D341Med (cell line): ENCODE measurements around the gene TGFB1I1.
"Not testable (repeated sequence)": the region's sequence is repeated elsewhere in the genome, so short reads cannot be mapped to it uniquely, and the experiment has no call there.

Experiments
- DNase-seq: peaks from one replicate; pipeline ENCODE4 v3.0.0; 2012; ENCODE audit warnings: low spot score

TGFB1I1 gene

DNA sequence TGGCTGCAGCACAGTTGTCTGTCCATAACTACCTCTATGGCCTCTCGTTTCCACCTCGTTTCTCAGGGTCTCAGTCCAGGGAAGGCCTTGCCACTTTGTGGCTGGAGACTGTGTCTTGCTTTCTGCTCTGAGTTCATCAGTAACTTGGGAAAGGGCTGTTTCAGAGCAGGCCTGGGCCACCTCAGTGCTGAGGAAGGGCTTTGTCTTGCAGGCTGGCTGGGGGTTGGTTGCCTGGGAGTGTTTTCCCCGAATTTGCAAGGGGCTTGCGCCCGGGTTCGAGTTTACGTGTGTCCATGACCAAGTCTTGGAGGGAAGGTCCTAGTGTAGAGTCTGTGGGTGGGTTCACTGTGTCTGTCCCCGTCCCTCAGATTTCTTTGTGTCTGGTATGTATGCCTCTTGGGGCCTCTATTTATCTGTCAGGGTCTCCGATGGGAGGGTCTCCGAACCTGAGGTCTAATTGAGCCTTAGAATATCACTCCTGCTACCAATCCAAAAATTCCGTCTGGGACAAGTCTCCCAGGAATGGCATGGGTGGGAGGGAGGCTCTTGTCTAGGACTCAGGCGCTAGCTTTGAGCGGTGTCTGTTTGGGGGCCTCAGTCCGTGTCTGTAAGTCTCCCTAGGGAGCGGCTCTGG, 594 bp upstream of the TGFB1I1 start:
- no peak for DNase-seq

DNA sequence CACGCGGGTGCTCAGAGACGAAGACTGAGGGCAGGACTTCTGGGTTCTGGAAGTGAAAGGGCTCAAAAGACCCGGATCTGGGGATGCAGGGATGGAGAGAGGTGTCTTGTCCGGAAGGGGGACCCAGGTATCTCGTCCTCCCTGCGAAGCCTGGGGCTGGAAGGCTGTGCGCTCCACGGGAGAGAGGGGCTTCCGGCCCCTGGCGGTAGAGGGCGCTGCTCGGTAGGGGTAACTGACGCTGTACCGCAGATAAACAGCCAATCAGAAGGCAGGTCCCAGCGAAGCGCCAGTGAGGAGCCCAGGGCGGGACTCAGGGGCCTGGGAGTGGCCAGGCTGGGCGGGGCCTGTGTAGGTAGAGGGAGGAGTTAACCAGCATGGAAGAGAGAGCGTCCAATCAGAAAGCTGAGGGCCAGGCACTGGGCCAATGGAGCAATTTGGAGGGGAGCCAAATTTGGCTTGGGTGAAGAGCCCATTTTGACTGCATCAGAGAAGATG, 804 bp downstream of the TGFB1I1 start:
- DNase-seq = peak; percentile 59

DNA sequence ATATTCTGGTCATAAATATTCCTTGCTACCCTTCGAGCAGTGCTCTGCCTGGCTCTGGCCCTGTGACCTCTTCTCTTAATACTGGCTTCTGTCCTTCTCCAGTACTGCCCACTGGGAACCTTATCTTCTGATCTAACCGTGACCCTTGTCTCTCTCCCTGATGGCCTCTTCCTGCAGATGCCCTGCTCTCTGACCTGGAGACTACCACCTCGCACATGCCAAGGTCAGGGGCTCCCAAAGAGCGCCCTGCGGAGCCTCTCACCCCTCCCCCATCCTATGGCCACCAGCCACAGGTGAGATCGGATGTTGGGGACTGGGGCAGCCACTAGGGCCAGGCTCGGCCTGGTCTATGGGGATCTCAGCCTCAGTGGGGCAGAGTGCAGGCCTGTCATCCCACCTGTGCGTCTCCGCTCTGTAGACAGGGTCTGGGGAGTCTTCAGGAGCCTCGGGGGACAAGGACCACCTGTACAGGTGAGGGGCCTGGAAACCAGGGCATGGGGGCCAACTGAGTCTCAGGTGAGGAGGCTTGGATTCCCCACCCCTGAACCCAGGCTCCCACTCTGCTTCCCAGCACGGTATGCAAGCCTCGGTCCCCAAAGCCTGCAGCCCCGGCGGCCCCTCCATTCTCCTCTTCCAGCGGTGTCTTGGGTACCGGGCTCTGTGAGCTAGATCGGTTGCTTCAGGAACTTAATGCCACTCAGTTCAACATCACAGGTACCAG, 1.5 kb downstream of the TGFB1I1 start:
- no peak for DNase-seq

DNA sequence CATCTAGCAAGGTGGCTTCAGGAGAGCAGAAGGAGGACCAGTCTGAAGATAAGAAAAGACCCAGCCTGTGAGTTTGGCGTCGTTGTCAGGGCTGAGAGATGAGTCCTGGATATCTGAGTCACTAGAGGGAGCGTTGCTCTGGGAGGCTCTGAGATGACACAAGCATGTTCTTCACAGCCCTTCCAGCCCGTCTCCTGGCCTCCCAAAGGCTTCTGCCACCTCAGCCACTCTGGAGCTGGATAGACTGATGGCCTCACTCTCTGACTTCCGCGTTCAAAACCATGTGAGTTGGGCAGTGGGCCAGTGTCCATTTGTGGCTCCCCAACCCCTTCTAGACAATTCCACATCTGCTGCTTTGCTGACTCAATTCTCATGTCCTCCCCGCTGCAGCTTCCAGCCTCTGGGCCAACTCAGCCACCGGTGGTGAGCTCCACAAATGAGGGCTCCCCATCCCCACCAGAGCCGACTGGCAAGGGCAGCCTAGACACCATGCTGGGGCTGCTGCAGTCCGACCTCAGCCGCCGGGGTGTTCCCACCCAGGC, 2.3 kb downstream of the TGFB1I1 start:
- no peak for DNase-seq

DNA sequence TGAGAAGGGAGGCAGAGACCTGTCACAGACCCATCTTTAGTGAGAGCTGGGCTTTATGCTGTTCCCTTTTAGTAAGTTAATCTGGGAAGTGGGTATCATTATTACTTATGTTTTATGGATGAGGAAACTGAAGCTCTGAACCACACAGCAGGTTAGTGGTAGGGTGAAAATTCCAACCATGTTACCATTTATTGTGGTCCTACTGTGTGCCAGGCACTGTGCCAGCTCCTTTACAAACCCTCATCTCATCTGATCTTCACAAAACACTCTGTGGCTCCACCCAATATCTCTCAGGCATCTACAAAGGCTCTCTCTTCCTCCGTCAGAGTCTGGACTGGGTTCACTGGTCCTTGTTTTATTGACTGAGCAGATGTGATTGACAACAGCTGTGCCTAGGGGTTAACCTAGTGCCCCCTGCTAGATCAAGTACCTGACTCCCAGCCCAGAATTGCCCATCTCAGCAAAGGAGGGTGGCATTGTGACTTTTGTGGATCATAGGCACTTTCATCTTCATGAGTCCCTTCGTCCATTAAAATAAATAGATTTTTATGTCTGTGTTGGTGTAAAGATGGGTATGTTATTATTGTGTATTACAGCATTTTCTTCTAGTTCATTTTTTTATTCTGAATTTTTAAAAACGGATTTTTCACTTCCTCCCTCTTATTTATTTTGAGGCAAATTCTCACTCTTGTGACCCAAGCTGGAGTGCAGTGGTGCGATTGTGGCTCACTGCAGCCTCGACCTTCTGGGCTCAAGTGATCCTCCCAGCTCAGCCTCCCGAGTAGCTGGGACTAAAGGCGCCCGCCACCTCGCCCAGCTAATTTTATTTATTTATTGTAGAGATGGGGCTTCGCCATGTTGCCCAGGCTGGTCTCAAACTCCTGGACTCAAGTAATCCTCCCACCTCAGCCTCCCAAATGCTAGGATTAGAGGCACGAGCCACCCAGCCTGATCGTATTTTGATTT, 3.1 kb downstream of the TGFB1I1 start:
- no peak for DNase-seq

DNA sequence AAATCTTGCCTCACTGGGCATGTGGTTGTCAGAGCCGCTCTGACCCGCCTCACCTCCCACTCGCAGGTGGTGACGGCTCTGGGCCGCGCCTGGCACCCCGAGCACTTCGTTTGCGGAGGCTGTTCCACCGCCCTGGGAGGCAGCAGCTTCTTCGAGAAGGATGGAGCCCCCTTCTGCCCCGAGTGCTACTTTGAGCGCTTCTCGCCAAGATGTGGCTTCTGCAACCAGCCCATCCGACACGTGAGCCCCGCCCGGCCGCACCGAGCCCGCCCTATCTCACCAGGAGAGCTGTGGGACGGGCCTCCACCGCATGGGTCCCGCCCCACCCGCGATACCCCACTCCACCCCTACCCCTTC, 4.0 kb downstream of the TGFB1I1 start:
- no peak for DNase-seq

DNA sequence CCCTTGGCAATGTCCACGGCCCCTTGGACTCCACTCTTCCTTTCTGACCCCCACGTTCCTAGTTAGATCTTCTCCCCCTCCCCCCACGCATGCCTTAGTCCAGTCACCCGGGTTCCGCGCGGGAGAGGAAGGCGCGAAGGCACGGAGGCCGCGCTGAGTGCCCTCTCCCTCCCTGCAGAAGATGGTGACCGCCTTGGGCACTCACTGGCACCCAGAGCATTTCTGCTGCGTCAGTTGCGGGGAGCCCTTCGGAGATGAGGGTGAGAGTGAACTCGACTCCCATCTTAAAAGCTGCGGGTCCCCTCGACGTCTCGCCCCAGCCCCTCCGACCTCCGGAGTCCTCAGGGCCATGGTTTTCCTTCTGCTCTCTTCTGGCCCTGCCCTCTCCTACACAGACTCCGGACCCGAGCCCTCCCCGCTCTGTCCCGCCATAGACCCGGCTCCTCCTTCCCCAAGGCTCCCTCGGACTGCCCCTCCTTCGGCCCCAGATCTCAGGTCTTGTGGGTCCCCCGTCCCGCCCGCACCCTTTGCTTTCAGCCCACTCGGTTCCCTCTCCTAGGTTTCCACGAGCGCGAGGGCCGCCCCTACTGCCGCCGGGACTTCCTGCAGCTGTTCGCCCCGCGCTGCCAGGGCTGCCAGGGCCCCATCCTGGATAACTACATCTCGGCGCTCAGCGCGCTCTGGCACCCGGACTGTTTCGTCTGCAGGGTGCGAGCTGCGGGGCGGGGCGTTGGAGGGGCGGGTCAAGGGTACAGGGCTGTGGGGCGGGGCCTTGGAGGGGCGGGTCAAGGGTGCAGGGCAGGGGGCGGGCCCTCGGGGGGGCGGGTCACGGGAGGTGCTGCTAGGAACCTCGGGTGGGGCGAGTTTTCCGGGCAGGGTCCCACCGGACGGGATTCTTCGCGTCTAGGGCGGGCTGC, 4.6 kb downstream of the TGFB1I1 start:
- DNase-seq = peak; percentile 83

DNA sequence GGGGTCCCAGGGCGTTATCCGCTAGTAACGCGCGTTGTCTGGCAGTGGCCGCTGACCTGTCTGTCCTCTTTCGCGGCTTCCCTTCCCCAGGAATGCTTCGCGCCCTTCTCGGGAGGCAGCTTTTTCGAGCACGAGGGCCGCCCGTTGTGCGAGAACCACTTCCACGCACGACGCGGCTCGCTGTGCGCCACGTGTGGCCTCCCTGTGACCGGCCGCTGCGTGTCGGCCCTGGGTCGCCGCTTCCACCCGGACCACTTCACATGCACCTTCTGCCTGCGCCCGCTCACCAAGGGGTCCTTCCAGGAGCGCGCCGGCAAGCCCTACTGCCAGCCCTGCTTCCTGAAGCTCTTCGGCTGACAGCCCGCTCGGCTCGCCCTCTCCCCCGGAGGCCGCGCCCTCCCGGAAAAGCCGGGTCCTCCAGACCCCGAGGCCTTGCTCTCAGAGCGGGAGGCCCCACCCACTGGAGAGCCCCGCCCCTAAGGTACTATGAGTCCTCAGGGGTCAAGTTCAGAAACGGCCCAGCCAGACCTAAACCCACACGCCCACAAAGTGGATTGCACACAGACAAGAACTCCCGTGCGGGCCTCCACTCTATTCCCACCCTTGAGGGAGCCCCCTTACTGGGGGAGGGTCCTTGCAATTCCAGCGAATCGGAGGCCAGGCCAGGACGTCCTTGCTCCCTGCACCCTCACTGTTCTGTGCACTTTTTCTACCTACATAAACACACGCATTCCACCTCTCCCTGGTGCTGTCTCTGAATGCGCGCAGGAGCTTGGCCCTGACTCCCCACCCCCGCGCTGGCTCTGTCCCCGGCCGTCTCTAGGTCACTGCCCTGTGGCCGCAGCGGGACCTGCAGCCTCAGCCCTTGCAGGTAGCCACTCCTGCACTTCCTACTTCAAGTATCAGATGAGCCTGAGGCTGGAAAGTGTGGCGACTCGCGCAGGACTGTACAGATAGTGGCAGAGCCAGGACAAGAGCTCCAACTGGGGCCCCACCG, 5.6 kb downstream of the TGFB1I1 start:
- peak; percentile 59 for DNase-seq

DNA sequence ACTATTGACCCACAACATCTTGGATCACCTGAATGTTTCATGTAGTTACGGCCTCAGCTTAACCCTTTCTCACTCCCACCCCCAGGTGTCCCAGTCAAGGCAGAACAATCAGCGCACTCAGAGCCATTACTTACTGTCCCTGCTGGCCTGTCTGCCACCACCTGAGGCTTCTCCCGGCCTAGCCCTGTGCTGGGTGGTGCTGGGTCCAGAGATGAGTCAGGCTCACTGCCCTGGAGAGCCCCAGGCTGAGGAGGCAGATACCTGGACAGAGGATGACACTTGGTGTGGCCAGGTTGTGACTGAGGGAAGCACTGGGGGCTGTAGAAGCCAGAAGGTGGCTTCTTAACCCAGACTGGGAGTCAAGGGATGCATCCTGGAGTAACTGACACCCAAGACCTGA, 7.0 kb downstream of the TGFB1I1 start:
- no peak for DNase-seq

DNA sequence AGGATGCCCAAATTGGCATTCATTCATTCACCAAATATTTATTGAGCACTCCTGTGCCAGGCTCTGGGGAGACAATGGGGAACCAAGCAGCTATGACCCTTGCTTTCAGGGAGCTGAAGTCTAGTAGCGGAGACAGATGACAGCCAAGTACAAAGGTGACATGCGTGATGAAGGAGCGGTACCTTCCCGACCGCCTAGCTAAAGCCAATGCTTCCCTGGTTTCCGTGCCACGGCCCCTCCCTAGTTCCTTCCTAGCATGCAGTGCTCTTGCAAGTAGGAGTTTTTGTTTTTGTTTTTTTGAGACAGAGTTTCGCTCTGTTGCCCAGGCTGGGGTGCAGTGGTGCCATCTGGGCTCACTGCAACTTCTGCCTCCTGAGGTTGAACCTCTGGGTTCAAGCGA, 7.8 kb downstream of the TGFB1I1 start:
- DNase-seq = no peak

DNA sequence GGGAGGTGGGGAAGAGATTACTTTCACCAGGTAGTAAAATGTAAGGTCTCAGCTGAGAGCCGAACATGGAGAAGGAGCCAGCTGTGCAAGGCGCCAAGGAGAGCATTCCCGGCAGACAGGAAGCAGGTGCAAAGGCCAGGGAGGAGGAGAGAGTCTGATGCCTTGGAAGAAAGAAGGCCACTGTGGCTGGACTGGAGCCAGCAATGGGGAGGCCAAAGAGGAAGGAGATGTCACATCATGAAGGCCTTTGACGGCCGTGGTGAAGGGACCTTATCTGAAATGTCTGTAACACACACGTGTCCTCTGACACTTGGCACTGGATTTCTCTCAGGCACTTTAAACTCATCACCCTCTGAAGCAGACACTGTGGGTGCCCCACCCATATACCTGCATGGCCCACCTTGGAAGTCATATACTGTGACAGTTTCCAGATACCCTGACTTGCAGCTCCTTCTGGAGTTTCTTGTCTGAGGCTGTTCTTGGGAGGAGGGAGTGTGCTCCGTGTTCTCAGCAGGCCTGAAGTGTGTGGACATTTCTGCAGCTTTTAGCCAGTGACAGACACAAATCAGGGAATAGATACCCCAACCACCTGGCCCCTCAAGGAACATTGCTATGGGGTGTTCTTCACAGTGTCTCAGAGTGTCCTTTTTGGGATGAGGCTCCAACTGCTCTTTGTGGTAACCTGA, 9.0 kb downstream of the TGFB1I1 start:
- DNase-seq = no peak

DNA sequence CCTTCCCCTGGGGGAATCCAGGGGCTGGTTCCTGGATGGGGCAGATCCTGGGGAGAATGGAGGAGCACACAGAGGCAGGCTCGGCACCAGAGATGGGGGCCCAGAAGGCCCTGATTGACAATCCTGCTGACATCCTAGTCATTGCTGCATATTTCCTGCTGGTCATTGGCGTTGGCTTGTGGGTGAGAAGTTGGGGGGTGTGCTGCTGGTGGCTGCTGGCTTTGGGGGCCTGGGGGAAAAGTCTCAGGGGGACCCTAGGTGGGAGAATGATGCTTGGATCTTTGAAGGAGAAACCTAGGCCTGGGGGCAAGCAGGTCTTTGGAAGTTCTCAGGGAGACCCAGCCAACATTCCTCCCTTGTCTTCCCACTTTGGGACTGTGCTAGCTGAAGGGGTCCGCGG, 11.1 kb downstream of the TGFB1I1 start, which contains the start of gene SLC5A2:
Gene SLC5A2, plus strand, starts transcription at position 43 of the 400 bp plus-strand sequence. Its CDS starts 14 bp downstream, at position 57.
- DNase-seq = no peak

DNA sequence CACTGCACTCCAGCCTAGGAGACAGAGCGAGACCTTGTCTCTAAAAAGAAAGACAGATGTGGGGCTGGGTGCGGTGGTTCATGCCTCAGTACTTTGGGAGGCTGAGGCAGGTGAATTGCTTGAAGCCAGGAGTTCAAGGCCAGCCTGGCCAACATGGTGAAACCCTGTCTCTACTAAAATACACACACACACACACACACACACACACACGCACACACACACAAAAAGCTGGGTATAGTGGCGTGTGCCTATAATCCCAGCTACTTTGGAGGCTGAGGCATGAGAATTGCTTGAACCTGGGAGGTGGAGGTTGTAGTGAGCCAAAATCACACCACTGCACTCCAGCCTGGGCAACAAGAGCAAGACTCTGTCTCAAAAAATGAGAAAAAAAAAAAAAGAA, 12.1 kb downstream of the TGFB1I1 start:
- not testable (repeated sequence) for DNase-seq

DNA sequence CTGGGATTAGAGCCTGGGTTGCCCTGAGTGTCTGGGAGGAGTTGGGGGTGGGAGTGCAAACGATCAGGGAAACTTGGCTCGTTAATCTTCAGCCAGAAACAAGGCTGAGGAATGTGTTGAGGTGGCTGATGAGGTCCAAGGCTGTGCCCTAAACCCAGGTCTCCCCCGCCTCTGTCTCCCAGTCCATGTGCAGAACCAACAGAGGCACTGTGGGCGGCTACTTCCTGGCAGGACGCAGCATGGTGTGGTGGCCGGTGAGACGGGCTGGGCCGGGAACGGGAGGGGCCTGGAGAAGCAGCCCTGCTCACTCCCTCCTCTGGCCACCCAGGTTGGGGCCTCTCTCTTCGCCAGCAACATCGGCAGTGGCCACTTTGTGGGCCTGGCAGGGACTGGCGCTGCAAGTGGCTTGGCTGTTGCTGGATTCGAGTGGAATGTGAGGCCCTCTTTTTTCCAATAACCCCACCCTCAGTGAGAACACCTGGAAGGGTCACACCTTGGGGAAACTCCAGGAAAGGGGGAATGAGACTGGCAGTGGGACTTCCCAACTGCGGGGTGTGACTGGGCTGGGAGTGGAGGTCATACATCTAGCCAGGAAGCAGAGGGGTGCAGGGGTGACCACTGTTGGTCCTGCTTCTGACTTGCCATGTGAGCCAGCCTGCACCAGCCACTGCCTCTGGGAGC, 12.7 kb downstream of the TGFB1I1 start:
- no peak for DNase-seq

DNA sequence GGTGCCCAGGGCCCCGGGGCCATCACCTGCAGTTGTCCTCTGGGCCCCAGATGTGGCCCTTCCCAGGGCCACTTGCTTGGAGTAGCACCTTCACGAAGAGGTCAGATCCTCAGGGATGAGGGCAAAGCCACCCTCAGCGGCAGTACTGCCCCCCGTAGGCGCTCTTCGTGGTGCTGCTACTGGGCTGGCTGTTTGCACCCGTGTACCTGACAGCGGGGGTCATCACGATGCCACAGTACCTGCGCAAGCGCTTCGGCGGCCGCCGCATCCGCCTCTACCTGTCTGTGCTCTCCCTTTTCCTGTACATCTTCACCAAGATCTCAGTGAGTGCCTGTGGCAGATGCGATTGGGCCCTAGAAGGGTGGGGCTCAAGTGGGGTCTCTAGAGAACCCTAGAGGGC, 13.6 kb downstream of the TGFB1I1 start:
- DNase-seq = no peak

DNA sequence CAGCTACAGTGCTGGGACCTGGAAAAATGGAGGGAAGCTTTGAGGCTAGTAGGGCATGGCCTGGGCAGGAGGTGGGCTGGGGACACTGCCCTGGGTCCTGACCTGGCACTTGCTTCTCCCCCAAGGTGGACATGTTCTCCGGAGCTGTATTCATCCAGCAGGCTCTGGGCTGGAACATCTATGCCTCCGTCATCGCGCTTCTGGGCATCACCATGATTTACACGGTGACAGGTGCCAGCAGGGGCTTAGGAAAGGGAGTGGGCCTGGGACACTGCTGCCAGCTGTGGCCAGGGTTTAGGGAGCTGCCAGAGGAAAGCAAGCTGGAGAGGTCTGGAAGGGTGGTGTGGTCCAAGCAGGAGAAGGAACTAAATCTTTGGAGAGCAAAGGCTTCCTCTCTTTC, 14.1 kb downstream of the TGFB1I1 start:
- DNase-seq = no peak

DNA sequence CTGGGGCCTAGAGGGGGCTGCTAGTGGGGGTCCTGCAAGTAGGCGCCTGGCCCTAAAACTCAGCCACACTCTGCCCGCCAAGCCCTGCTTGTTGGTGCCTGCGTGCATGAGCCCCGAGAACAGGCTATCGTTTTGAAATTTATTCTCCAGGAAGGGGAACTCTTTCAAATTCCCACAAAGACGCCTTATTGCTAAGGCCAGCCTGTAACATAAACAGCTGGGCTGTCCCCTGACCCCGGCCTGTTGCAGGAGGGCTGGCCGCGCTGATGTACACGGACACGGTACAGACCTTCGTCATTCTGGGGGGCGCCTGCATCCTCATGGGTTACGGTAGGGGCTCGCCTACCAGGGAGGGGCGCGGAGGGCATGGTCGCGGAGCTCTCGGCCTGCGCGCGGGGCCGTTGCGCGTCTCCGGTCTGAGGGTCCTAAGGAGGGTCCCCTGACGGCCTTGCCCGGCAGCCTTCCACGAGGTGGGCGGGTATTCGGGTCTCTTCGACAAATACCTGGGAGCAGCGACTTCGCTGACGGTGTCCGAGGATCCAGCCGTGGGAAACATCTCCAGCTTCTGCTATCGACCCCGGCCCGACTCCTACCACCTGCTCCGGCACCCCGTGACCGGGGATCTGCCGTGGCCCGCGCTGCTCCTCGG, 15.2 kb downstream of the TGFB1I1 start:
- no peak for DNase-seq
